T-helper 2 cell treated with Interferon-gamma antibody and Interleukin-4, amounts not matched to agents 100 ng/mL and 5 ng/mL, for 36 hours (primary cell): ENCODE measurements around the gene ANAPC4. TPM values are rescaled to one million over a fixed set of nuclear protein-coding genes. Genes with fewer than 3 reads are reported as not detected.

ENCODE experiments used
- total RNA-seq: library from RNA; stranded (reverse); gene quantifications from 2 replicates; pipeline ENCODE4 v1.2.3, GENCODE V29; 2022

Gene ANAPC4
- total RNA-seq, 1 donor from 2014 or later: 50.1 TPM

Other genes with a start within 250 kb of the ANAPC4 start
- gene SEPSECS, start 216.8 kb upstream of the ANAPC4 start, total RNA-seq: 10.1 and 12.0 TPM in 2 replicates
- gene PI4K2B, start 143.2 kb upstream of the ANAPC4 start, total RNA-seq: 34.2 and 37.3 TPM in 2 replicates
- gene ZCCHC4, start 64.5 kb upstream of the ANAPC4 start, total RNA-seq: 12.7 and 13.2 TPM in 2 replicates